SK-N-SH treated with all-trans-retinoic acid at 6 μM for 48 hours (cell line): ENCODE data around the gene UBE4B.

Source experiments
- ATAC-seq: fragments of 200-7000 bp; cut with Tn5 transposase; 3 replicates; pipeline ENCODE4 v1.9.1; 2020; ENCODE audit warnings: mild to moderate bottlenecking, moderate library complexity
- ARNTL ChIP-seq: fragments of 450-650 bp; formaldehyde crosslinking; IDR thresholded peaks from 2 replicates; pipeline ENCODE4 v1.5.0; 2020; ENCODE audit warnings: low read depth, mild to moderate bottlenecking, moderate library complexity, borderline replicate concordance
- BACH2 ChIP-seq: fragments of 250-450 bp; sonication (Bioruptor Pico); IDR thresholded peaks from 2 replicates; pipeline ENCODE4 v1.9.0; 2021; ENCODE audit warnings: mild to moderate bottlenecking, borderline replicate concordance
- CSDC2 ChIP-seq: fragments of 250-450 bp; sonication (Bioruptor Pico); IDR thresholded peaks from 2 replicates; pipeline ENCODE4 v1.5.0; 2020; ENCODE audit warnings: mild to moderate bottlenecking, moderate library complexity
- ESRRG ChIP-seq: fragments of 250-450 bp; sonication (Bioruptor Pico); IDR thresholded peaks from 2 replicates; pipeline ENCODE4 v1.6.1; 2021; ENCODE audit warnings: mild to moderate bottlenecking
- GLIS3 ChIP-seq: fragments of 250-450 bp; sonication (Bioruptor Pico); IDR thresholded peaks from 2 replicates; pipeline ENCODE4 v1.5.0; 2020; ENCODE audit warnings: mild to moderate bottlenecking, moderate library complexity
- ISL1 ChIP-seq: fragments of 250-450 bp; sonication (Bioruptor Pico); IDR thresholded peaks from 2 replicates; pipeline ENCODE4 v2.1.2; 2022; ENCODE audit warnings: mild to moderate bottlenecking, moderate library complexity
- PPARA ChIP-seq: fragments of 250-450 bp; sonication (Bioruptor Pico); IDR thresholded peaks from 2 replicates; pipeline ENCODE4 v1.5.0; 2020; ENCODE audit warnings: mild to moderate bottlenecking, borderline replicate concordance
- RARB ChIP-seq: fragments of 250-450 bp; sonication (Bioruptor Pico); IDR thresholded peaks from 2 replicates; pipeline ENCODE4 v1.8.0; 2021; ENCODE audit warnings: mild to moderate bottlenecking, moderate library complexity
- SNAI2 ChIP-seq: fragments of 250-450 bp; sonication (Bioruptor Pico); IDR thresholded peaks from 2 replicates; pipeline ENCODE4 v1.5.0; 2020; ENCODE audit warnings: mild to moderate bottlenecking, moderate library complexity
- TCF4 ChIP-seq: fragments of 250-450 bp; sonication (Bioruptor Pico); IDR thresholded peaks from 2 replicates; pipeline ENCODE4 v1.8.0; 2021; ENCODE audit warnings: mild to moderate bottlenecking, moderate library complexity, borderline replicate concordance
- TOX ChIP-seq: fragments of 250-450 bp; sonication (Bioruptor Pico); IDR thresholded peaks from 2 replicates; pipeline ENCODE4 v1.8.0; 2021; ENCODE audit warnings: mild to moderate bottlenecking, moderate library complexity, borderline replicate concordance
- ZFP3 ChIP-seq: fragments of 250-450 bp; sonication (Bioruptor Pico); IDR thresholded peaks from 2 replicates; pipeline ENCODE4 v1.5.0; 2020; ENCODE audit warnings: mild to moderate bottlenecking, moderate library complexity
- ZNF565 ChIP-seq: fragments of 450-650 bp; formaldehyde crosslinking; conservative IDR thresholded peaks from 2 replicates; pipeline ENCODE4 v1.5.0; 2020; ENCODE audit warnings: low read depth, mild to moderate bottlenecking, moderate library complexity
- ZNF70 ChIP-seq: fragments of 450-650 bp; formaldehyde crosslinking; IDR thresholded peaks from 2 replicates; pipeline ENCODE4 v1.5.0; 2020; ENCODE audit warnings: mild to moderate bottlenecking, moderate library complexity
- ZNF8 ChIP-seq: fragments of 450-650 bp; formaldehyde crosslinking; IDR thresholded peaks from 2 replicates; pipeline ENCODE4 v1.5.0; 2020; ENCODE audit warnings: mild to moderate bottlenecking, moderate library complexity
- TF ChIP-seq, protein P1 (sequence below): fragments of 250-450 bp; sonication (Bioruptor Pico); IDR thresholded peaks from 2 replicates; pipeline ENCODE4 v1.5.1; 2020; ENCODE audit warnings: low read depth, mild to moderate bottlenecking, moderate library complexity
- TF ChIP-seq, protein P2 (sequence below): fragments of 250-450 bp; sonication (Bioruptor Pico); IDR thresholded peaks from 2 replicates; pipeline ENCODE4 v1.8.0; 2020; ENCODE audit warnings: mild to moderate bottlenecking, moderate library complexity, borderline replicate concordance
- TF ChIP-seq, protein P3 (sequence below): fragments of 250-450 bp; sonication (Bioruptor Pico); IDR thresholded peaks from 2 replicates; pipeline ENCODE4 v1.5.0; 2020; ENCODE audit warnings: mild to moderate bottlenecking, moderate library complexity

The UBE4B gene

GRCh38 chr1:10155087-10155712 is 122.4 kb downstream of the UBE4B start:
- no peak for ATAC-seq
- TF ChIP-seq RARB (no peak), SNAI2 (no peak), TCF4 (CRISPR knock-in tag) (no peak), ZNF70 (CRISPR knock-in tag) (no peak), TOX (CRISPR knock-in tag) (no peak), PPARA (CRISPR knock-in tag) (no peak), BACH2 (CRISPR knock-in tag) (no peak)

DNA sequence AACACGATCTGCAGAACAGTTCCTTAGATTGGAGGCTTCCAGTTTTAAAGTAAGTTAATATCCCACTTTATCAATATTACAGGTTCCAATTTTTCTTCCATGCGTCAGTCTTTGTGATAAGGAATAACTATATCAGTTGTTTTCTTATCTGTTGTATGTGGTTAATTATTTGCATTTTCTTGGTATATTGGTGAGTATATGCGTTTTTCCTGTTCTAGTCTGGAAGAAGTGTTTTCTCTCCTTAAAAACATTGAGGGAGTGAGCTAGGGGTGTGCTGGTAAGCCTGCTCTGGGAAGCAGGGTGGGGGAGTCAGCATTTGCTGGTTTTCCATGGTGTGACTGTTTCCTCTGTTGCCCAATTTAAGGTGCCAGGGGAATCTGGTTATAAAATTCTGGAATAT is 127.4 kb downstream of the UBE4B start:
- ATAC-seq: no peak
- no peak for TF ChIP-seq ZFP3 (CRISPR knock-in tag)
- TF ChIP-seq, protein P1, sequence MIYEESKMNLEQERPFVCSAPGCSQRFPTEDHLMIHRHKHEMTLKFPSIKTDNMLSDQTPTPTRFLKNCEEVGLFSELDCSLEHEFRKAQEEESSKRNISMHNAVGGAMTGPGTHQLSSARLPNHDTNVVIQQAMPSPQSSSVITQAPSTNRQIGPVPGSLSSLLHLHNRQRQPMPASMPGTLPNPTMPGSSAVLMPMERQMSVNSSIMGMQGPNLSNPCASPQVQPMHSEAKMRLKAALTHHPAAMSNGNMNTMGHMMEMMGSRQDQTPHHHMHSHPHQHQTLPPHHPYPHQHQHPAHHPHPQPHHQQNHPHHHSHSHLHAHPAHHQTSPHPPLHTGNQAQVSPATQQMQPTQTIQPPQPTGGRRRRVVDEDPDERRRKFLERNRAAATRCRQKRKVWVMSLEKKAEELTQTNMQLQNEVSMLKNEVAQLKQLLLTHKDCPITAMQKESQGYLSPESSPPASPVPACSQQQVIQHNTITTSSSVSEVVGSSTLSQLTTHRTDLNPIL (CRISPR knock-in tag): no peak
- TF ChIP-seq ZNF8: no peak
- TF ChIP-seq BACH2 (CRISPR knock-in tag): no peak
- no peak for TF ChIP-seq GLIS3
- TF ChIP-seq, protein P2, sequence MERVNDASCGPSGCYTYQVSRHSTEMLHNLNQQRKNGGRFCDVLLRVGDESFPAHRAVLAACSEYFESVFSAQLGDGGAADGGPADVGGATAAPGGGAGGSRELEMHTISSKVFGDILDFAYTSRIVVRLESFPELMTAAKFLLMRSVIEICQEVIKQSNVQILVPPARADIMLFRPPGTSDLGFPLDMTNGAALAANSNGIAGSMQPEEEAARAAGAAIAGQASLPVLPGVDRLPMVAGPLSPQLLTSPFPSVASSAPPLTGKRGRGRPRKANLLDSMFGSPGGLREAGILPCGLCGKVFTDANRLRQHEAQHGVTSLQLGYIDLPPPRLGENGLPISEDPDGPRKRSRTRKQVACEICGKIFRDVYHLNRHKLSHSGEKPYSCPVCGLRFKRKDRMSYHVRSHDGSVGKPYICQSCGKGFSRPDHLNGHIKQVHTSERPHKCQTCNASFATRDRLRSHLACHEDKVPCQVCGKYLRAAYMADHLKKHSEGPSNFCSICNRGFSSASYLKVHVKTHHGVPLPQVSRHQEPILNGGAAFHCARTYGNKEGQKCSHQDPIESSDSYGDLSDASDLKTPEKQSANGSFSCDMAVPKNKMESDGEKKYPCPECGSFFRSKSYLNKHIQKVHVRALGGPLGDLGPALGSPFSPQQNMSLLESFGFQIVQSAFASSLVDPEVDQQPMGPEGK (CRISPR knock-in tag): no peak
- TF ChIP-seq ZNF70 (CRISPR knock-in tag): no peak
- TF ChIP-seq ARNTL (CRISPR knock-in tag): no peak
- no peak for TF ChIP-seq ZNF565 (CRISPR knock-in tag)
- no peak for TF ChIP-seq ISL1
- TF ChIP-seq, protein P3, sequence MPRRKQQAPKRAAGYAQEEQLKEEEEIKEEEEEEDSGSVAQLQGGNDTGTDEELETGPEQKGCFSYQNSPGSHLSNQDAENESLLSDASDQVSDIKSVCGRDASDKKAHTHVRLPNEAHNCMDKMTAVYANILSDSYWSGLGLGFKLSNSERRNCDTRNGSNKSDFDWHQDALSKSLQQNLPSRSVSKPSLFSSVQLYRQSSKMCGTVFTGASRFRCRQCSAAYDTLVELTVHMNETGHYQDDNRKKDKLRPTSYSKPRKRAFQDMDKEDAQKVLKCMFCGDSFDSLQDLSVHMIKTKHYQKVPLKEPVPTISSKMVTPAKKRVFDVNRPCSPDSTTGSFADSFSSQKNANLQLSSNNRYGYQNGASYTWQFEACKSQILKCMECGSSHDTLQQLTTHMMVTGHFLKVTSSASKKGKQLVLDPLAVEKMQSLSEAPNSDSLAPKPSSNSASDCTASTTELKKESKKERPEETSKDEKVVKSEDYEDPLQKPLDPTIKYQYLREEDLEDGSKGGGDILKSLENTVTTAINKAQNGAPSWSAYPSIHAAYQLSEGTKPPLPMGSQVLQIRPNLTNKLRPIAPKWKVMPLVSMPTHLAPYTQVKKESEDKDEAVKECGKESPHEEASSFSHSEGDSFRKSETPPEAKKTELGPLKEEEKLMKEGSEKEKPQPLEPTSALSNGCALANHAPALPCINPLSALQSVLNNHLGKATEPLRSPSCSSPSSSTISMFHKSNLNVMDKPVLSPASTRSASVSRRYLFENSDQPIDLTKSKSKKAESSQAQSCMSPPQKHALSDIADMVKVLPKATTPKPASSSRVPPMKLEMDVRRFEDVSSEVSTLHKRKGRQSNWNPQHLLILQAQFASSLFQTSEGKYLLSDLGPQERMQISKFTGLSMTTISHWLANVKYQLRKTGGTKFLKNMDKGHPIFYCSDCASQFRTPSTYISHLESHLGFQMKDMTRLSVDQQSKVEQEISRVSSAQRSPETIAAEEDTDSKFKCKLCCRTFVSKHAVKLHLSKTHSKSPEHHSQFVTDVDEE (CRISPR knock-in tag): no peak
- TF ChIP-seq CSDC2: no peak
- no peak for TF ChIP-seq ESRRG (CRISPR knock-in tag)
- TF ChIP-seq, all 23 proteins: peak for 0

- ATAC-seq: no peak
Observed at GRCh38 chr1:10160907-10161490, 128.2 kb downstream of the UBE4B start.

More at GRCh38 chr1:10160907-10161490, 128.2 kb downstream of the UBE4B start:
- no peak for TF ChIP-seq CSDC2
- TF ChIP-seq, protein P3 (CRISPR knock-in tag): no peak
